HAP-1 (cell line): ENCODE measurements around the gene ATP8B2.
A peak's percentile ranks its signal among the peaks of the same experiment; 100 is the strongest.
"Not testable (repeated sequence)": the region's sequence is repeated elsewhere in the genome, so short reads cannot be mapped to it uniquely, and the experiment has no call there.

ENCODE experiments used
- DNase-seq, 2 experiments: peaks; one replicate each; pipeline ENCODE4 v3.0.0-alpha.2; 2016 to 2020; ENCODE audit warnings: low spot score in 2 of 2
- H3K27me3 ChIP-seq: fragments of 250-450 bp; sonication (Bioruptor Pico); 2 replicates; pipeline ENCODE4 v1.5.1; 2020; ENCODE audit warnings: low read depth, mild to moderate bottlenecking, moderate library complexity
- H3K36me3 ChIP-seq: fragments of 250-450 bp; sonication (Bioruptor Pico); replicated peaks from 2 replicates; pipeline ENCODE4 v1.5.1; 2020; ENCODE audit warnings: mild to moderate bottlenecking
- H3K4me1 ChIP-seq: fragments of 250-450 bp; sonication (Bioruptor Pico); 2 replicates; pipeline ENCODE4 v1.5.1; 2020; ENCODE audit warnings: mild to moderate bottlenecking
- H3K4me3 ChIP-seq: fragments of 250-450 bp; sonication (Bioruptor Pico); 2 replicates; pipeline ENCODE4 v1.5.1; 2020; ENCODE audit warnings: mild to moderate bottlenecking, moderate library complexity
- H3K9me3 ChIP-seq: fragments of 250-450 bp; sonication (Bioruptor Pico); 2 replicates; pipeline ENCODE4 v1.5.1; 2020; ENCODE audit warnings: mild to moderate bottlenecking, moderate library complexity
- in situ Hi-C: fragments of 300-500 bp; cut with MboI; formaldehyde crosslinking; loops from 3 replicates; pipeline ENCODE4 v1.14.3; 2020; ENCODE audit warnings: low sequenced_read_pairs, inconsistent platforms, mixed read lengths

The ATP8B2 gene

DNA sequence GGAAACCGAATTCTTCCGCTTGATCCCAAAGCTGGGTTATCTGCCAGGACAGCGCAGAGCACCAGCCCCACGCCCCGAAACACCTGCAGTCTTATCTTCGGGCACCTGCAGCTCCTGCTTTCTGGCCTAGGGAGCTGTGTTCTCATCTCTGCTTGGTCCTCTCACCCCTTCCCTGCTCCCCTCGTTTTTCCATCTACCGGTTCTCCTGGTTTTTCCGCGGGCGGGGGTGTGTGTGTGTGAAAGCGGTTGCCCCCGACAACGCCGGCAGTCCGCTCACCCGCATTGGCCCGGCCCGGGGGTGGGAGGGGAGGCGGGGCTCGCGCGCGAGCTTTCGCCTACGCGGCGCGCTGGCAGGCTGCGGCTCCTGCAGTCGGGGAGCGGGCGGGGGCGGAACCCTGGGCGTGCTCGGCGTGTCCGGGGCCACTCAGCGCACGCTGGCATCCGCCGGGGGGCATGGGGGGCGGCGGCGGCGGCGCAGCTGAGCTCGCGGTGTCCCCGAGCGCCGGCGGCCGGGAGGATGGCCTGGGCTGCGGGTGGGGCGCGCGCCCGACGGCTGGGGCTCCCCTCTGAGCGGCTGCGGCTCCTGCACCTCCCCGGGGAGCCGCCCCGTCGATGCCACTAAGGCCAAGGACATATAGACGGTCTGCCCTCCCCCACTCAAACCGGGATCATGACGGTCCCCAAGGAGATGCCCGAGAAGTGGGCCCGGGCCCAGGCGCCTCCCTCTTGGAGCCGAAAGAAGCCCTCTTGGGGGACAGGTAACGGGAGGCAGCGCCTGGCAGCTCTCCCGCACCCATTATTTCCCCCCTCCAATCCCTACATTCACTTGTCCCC is 3.2 kb downstream of the ATP8B2 start:
- in situ Hi-C loops = no loop called here
- Histone ChIP-seq H3K27me3 (no peaks in the 10 kb centered on the region), H3K9me3 (no peaks in the 10 kb centered on the region), H3K4me3 (no peak overlapping the region), H3K36me3 (peaks cover 29% of the 10 kb centered on the region), H3K4me1 (peaks cover 6% of the 10 kb centered on the region)
- DNase-seq = no peak

DNA sequence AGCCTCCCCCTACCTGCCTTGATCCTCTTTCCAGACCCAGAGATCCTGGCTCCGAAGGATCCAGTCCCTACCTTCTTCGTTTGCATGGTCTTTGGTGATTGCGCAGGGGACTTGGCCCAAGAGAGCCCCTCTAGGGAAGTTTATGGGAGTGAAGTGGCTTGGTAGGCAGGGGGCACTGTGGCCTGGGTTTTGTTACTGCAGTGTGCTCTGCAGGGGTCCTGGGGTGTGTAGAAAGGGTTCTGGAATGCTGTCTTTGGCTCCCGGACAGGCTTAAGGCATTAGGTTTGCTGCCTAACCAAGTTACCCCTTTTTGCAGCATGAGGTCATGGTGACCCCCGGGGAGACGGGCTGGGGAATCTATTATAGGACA is 3.8 kb downstream of the ATP8B2 start:
- Histone ChIP-seq H3K36me3 (peaks cover 34% of the 10 kb centered on the region), H3K4me1 (peaks cover 6% of the 10 kb centered on the region), H3K4me3 (no peak overlapping the region), H3K27me3 (no peaks in the 10 kb centered on the region), H3K9me3 (no peaks in the 10 kb centered on the region)
- no peak for DNase-seq
- in situ Hi-C loops = no loop called here

DNA sequence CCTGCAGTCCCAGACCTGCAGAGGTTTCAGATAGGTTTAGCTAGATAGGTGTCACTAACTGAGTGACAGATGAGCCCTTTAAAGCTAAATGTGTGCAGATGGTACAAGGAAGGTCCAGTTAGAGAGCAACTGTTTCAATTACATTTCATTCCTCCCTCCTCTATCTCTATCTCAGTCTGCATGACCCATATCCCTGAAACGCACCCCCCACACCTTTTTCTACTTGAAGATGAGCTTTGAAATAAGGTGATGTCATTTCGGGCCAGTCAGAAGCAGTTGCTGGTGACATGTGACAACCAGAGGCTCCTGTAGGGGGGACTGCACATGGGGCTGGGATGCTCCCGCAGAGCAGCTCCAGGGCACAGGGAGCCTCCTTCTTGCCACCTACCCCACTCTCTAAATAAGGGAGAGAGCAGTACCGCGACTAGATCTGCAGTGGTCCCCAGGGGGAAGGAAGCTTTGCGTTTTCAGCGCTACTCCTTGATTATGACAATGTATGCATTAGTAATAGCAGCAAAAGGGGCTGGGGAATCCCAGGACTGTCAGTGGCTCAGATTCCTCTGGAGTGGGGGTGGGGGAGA is 4.3 kb downstream of the ATP8B2 start:
- no peak overlapping the region for H3K4me3 ChIP-seq
- peaks cover 39% of the 10 kb centered on the region for H3K36me3 ChIP-seq
- H3K4me1 ChIP-seq = peaks cover 6% of the 10 kb centered on the region
- in situ Hi-C loops = loop anchor here (5.0 to 10.0 kb wide), 2 partner anchors 52 to 145 kb away; no protein-coding TSS in a partner anchor
- H3K9me3 ChIP-seq = no peaks in the 10 kb centered on the region
- no peak for DNase-seq
- H3K27me3 ChIP-seq = no peaks in the 10 kb centered on the region

DNA sequence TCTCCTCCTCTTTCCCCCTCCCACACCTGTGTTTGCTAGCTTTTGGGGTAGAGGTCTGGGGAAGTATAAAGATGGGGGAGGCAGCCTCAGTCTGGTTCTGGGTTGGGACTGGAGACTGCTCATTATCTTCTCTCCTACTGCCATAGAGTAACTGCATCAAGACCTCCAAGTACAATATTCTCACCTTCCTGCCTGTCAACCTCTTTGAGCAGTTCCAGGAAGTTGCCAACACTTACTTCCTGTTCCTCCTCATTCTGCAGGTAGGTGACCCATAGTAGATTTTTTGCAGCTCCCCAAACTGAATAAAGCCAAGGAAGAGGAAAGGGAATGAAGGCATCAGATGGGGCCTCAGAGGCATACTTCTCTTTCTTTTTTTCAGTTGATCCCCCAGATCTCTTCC is 5.3 kb downstream of the ATP8B2 start:
- no peaks in the 10 kb centered on the region for H3K9me3 ChIP-seq
- no peak overlapping the region for H3K4me3 ChIP-seq
- peaks cover 6% of the 10 kb centered on the region for H3K4me1 ChIP-seq
- H3K27me3 ChIP-seq = no peaks in the 10 kb centered on the region
- DNase-seq = no peak
- in situ Hi-C loops = loop anchor here (5.0 to 10.0 kb wide), 2 partner anchors 53 to 146 kb away; no protein-coding TSS in a partner anchor
- H3K36me3 ChIP-seq = peaks cover 48% of the 10 kb centered on the region

DNA sequence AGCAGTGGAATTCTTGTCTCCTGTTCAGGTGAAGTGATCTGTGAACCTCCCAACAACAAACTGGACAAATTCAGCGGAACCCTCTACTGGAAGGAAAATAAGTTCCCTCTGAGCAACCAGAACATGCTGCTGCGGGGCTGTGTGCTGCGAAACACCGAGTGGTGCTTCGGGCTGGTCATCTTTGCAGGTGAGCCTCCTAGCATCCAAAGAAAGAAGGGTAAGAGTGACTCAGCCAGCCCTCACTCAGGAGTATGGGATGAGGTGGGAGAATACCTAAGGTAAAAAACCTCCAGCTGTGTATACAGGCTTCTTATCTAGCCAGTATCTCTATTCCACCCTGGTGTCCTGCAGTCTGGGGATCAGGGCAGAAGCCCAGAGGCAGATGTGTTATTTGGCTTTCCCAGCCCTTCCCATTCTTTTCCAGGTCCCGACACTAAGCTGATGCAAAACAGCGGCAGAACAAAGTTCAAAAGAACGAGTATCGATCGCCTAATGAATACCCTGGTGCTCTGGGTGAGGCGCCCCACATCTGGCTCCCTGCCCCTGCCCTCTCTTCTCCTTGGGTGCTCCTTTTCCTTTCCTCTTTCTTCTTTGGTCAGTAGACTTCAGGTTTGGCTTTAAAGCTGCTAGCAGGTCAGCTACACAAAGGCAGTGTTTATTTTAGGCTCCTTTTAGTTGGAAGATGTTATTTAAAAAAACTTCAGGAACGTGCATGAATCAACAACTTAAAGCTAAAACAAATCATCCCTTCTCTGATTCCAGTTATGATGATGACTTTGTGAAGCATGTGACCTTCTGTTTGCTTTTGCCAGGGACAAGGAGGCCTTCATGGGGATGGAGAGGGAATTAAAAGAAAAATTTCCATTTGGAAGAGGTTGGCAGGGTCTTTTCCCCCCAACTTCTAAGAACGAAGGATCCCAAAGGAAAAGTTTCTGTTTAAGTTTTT is 9.0 kb downstream of the ATP8B2 start:
- no peaks in the 10 kb centered on the region for H3K9me3 ChIP-seq
- DNase-seq = no peak
- no peaks in the 10 kb centered on the region for H3K4me1 ChIP-seq
- peaks cover 70% of the 10 kb centered on the region for H3K36me3 ChIP-seq
- no peaks in the 10 kb centered on the region for H3K27me3 ChIP-seq
- in situ Hi-C loops = loop anchor here (5.0 to 10.0 kb wide), 2 partner anchors 57 to 150 kb away; no protein-coding TSS in a partner anchor
- H3K4me3 ChIP-seq = no peak overlapping the region

DNA sequence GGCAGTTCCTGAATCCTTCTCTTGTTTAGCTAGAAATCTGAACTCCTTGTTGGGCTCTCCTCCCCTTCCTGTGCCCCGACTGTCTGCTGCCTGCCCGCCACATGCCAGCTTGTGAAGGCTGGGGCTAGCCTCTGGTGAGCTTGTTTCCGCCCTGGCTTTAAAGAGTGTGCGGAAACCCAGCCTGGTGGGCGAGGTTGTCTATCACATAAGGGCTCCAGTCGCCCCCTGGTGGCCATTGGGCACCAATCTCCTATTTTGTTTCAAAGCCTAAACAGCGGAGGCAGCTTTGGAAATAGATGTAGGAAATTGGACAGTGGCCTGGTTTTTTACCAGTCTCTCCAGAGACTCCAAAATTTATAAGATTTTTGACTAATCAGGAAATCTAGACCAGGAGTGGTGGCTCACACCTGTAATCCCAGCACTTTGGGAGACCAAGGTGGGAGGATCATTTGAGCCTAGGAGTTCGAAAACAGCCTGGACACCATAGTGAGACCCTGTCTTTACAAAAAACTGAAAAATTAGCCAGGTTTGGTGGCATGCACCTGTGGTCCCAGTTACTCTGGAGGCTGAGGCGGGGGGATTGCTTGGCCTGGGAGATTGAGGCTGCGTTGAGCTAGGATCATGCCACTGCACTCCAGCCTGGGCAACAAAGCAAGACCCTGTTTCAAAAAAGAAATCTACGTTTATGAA is 9.8 kb downstream of the ATP8B2 start:
- no peaks in the 10 kb centered on the region for H3K27me3 ChIP-seq
- no peaks in the 10 kb centered on the region for H3K9me3 ChIP-seq
- no peak overlapping the region for H3K4me3 ChIP-seq
- H3K4me1 ChIP-seq = no peaks in the 10 kb centered on the region
- peaks cover 77% of the 10 kb centered on the region for H3K36me3 ChIP-seq
- peak; percentile 69 to 88 for DNase-seq
- in situ Hi-C loops = loop anchor here (10.0 kb wide), 1 partner anchor 150 kb away; no protein-coding TSS in a partner anchor

DNA sequence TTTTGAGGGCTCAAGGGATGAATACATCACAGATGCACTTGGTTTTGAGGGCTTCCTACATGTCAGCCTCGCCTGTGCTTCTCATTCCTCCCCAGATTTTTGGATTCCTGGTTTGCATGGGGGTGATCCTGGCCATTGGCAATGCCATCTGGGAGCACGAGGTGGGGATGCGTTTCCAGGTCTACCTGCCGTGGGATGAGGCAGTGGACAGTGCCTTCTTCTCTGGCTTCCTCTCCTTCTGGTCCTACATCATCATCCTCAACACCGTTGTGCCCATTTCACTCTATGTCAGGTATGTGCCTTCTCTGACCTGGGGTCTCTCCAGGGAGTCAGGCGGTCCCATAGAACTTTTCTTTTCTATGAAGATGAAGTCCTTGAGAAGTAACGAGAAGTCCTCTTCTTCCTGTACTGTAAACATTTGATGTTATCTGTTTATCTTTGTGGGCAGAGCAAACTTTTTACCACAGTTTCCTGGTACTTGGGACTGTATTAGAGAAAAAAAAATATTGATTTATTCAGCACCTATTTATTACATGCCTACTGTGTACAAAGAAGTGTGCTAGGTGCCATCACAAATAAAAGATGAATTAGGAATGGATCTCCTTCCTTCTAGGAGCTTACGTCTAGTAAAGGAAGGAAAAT is 12.0 kb downstream of the ATP8B2 start:
- DNase-seq = no peak
- Histone ChIP-seq H3K36me3 (peaks cover 74% of the 10 kb centered on the region), H3K4me1 (no peaks in the 10 kb centered on the region), H3K9me3 (no peaks in the 10 kb centered on the region), H3K4me3 (no peak overlapping the region), H3K27me3 (no peaks in the 10 kb centered on the region)
- in situ Hi-C loops = loop anchor here (10.0 kb wide), 1 partner anchor 153 kb away; no protein-coding TSS in a partner anchor

DNA sequence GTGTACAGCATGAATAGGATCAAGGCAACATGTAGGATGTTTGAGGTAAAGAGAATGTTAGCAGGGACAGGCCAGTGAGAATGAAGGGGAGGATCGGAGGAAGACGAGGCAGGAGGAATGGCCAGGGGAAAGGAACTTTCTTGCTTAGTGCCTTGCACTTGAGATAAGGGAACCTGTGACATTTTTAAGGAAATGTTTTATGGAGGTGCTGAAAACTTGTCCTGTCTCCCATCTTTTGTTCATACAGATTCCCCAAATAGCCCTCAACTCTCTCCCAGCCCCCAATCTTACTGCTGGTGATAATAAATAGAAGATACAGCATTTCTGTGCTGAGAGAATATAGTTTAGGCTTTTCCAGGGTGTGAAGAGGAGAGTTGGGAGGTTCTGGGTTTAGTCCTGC is 13.6 kb downstream of the ATP8B2 start:
- peaks cover 82% of the 10 kb centered on the region for H3K36me3 ChIP-seq
- no peaks in the 10 kb centered on the region for H3K9me3 ChIP-seq
- DNase-seq = no peak
- no peaks in the 10 kb centered on the region for H3K27me3 ChIP-seq
- in situ Hi-C loops = loop anchor here (10.0 kb wide), 1 partner anchor 154 kb away; no protein-coding TSS in a partner anchor
- H3K4me1 ChIP-seq = no peaks in the 10 kb centered on the region
- H3K4me3 ChIP-seq = no peak overlapping the region

DNA sequence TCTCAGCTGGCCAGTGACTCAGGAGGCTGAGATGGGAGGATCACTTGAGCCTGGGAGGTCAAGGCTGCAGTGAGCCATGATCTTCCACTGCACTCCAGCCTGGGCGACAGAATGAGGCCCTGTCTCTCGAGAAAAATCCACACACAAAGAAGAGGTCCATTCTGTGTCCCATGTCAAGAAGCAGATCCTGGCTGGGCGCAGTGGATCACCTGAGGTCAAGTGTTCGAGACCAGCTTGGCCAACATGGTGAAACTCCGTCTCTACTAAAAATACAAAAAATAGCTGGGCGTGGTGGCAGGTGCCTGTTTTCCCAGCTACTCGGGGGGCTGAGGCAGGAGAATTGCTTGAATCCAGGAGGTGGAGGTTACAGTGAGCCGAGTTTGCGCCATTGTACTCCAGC is 16.0 kb downstream of the ATP8B2 start:
- H3K4me3 ChIP-seq, H3K27me3 ChIP-seq, H3K9me3 ChIP-seq, in situ Hi-C loops, DNase-seq, H3K4me1 ChIP-seq: not testable (repeated sequence)
- H3K36me3 ChIP-seq = peaks cover 85% of the 10 kb centered on the region

DNA sequence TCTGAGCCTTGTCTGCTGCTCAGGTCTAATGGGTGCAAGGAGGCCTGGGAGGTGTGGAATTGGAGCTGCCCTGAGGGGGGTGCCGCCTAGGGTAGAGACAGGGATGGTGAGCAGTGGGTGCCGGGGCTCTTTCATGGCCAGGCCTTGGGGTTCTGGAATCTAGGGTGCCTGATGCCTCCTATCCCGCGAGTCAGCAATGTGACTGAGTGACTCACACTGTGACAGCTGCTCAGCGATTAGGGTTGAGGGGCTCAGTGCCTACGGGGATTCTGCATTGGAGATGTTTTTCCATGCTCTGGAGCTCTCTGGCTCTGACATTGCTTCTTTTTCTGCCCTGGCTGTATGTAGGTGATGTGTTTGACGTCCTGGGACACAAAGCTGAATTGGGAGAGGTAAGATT is 16.8 kb downstream of the ATP8B2 start:
- Histone ChIP-seq H3K4me1 (no peaks in the 10 kb centered on the region), H3K36me3 (peaks cover 92% of the 10 kb centered on the region), H3K27me3 (no peaks in the 10 kb centered on the region), H3K9me3 (no peaks in the 10 kb centered on the region), H3K4me3 (no peak overlapping the region)
- in situ Hi-C loops = no loop called here
- DNase-seq = no peak

DNA sequence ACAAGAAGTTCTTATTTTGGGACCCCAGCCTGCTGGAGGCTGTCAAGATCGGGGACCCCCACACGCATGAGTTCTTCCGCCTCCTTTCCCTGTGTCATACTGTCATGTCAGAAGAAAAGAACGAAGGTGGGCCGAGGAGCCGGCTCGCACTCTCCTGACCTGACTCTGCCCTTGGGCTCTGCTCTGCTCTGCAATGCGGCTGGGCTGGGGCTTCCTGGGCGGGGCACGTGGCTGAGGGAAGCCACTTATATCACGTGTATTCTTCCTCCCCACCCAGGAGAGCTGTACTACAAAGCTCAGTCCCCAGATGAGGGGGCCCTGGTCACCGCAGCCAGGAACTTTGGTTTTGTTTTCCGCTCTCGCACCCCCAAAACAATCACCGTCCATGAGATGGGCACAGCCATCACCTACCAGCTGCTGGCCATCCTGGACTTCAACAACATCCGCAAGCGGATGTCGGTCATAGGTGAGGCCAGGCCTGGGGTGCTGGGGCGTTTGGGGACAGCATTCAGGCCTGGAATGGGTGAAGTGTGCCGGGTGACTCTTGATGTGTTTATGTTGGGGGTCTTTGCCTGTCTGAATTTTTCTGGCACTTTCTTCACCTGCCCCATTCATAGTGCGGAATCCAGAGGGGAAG is 17.6 kb downstream of the ATP8B2 start:
- Histone ChIP-seq H3K36me3 (peaks cover 88% of the 10 kb centered on the region), H3K9me3 (no peaks in the 10 kb centered on the region), H3K27me3 (no peaks in the 10 kb centered on the region), H3K4me3 (no peak overlapping the region), H3K4me1 (no peaks in the 10 kb centered on the region)
- no peak for DNase-seq
- in situ Hi-C loops = no loop called here

DNA sequence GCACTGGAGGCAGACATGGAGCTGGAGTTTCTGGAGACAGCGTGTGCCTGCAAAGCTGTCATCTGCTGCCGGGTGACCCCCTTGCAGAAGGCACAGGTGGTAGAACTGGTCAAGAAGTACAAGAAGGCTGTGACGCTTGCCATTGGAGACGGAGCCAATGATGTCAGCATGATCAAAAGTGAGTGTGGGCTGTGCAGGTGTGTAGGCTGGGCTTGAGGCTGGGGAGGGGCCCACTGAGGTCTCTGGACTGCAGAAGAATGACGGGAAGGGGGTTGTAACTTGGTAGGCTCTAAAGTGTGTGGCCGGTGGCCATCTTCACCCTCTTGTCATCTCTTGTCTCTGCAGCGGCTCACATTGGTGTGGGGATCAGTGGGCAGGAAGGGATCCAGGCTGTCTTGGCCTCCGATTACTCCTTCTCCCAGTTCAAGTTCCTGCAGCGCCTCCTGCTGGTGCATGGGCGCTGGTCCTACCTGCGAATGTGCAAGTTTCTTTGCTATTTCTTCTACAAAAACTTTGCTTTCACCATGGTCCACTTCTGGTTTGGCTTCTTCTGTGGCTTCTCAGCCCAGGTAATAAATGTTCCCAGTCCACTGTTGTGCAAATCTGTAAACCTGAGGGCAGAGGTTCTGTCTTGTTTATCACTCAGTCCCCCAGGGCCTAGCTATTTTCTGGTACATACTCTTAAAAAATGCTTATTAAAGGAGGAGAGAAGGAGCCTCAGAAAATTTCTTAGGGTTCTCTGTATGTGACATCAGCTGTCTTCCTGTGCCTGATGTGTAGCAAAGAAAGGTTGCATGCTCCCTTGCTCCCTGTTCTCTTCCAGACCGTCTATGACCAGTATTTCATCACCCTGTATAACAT is 19.9 kb downstream of the ATP8B2 start:
- in situ Hi-C loops = no loop called here
- DNase-seq = peak; percentile 28 to 80
- H3K4me1 ChIP-seq = no peaks in the 10 kb centered on the region
- H3K36me3 ChIP-seq = peaks cover 77% of the 10 kb centered on the region
- no peak overlapping the region for H3K4me3 ChIP-seq
- no peaks in the 10 kb centered on the region for H3K9me3 ChIP-seq
- H3K27me3 ChIP-seq = no peaks in the 10 kb centered on the region
